ENCODE data around the gene TUBB4A.

The TUBB4A gene

DNA sequence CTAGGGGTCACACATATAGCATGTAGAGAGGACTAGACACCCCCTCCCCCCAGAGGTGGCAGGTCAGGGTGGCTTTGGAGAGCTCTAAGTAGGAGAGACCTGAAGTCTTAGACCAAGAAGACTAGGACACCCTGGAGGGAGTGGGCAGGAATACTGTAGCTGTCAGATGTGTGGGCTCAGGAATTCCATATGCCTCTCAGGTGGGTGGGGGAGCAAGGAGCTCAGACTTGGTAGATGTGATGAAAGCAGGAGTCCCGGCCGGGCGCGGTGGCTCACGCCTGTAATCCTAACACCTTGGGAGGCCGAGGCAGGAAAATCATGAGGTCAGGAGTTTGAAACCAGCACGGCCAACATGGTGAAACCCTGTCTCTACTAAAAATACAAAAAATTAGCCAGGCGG, 36.4 kb downstream of the TUBB4A start:
- no peak for DNase-seq

DNA sequence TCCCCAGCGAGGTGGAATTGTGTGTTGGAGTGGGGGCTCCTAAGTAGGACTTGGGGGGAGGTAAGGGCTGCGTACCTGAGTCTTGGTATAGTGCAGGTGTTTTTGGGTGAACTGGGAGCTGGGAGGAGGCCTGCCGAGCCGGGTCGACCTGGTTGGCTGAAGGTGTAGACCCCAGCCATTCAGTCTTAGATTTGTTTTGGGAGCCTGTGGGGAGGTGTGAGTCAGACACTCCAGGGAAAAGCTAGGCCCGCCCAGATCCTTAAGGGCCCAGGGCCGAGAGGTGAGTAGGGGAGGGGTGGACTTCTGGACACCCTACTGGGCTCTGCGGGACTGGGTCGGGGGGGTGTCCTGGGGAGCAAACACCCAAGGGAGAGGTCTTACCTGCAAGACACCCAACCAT, 37.1 kb downstream of the TUBB4A start:
- no peak for DNase-seq

DNA sequence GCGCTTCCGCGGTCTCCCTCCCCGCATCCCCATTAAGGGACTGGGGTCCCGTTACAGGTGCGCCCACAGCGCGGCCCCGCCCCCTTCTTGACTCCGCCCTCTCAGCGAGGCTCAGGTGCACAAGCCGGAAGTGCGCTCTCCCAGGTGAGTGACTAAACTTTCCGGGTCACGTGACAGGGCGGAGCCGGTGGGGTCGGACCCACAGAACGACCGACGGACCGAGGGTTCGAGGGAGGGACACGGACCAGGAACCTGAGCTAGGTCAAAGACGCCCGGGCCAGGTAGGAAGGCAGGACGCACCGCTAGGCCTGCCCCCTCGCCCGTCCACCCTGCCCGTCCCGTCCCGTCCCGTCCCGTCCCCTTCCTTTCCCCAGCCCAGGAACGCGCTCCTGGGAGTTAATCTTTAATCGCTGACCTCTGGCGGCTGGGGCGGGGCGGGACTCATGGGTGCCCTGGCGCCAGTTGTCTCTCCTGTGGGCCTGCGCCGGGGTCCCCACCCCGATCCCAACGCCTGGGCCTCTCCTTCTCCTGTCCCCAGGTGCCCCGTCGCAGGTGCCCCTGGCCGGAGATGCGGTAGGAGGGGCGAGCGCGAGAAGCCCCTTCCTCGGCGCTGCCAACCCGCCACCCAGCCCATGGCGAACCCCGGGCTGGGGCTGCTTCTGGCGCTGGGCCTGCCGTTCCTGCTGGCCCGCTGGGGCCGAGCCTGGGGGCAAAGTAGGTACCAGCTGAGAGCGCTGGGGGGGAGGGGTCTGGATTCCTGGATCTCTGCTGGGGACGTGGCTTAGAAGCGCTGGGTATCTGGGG, 37.8 kb downstream of the TUBB4A start, which contains the start of gene CRB3:
CRB3 (plus strand) TSS at position 202 of the 804 bp plus-strand sequence; CDS start at position 633, 431 bp downstream.
- no peak for DNase-seq

DNA sequence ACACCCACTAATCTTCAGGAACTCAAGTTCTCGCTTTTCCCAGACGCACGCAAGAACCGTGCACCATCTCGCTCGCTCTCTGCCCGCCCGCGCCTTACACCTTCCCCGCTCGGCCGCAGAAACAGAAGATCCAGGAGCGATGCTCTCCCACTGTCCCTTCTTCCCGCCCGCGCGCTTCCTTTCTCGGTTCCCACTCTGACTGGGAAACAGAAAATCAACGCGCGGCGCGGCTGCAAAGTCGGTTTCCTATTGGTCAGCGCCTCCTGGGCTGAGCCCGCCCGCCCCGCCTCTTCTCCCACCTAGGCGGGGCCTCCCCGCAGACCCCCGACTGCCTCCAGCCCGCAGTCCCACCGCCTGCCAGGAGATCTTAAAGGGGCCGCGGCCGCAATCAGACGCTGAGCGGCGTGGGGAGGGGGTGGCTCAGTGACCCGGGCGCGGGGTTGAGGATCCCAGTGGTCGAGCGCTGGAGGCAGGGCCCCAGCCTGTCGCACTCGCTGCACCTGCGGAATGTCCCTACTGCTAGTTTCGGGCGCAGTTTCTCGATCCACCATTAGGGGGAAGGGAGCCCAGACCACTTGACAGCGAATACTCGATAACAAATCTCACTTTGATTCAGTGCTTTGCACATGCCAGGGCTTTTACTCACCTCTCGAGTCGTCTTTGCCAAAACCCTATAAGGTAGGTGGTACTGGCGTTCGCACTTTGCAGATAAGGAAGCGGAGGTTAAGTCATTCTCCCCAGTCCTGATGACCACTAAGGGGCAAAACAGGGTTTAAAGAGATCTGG, 41.8 kb downstream of the TUBB4A start:
- peak; percentile 83 for DNase-seq

DNA sequence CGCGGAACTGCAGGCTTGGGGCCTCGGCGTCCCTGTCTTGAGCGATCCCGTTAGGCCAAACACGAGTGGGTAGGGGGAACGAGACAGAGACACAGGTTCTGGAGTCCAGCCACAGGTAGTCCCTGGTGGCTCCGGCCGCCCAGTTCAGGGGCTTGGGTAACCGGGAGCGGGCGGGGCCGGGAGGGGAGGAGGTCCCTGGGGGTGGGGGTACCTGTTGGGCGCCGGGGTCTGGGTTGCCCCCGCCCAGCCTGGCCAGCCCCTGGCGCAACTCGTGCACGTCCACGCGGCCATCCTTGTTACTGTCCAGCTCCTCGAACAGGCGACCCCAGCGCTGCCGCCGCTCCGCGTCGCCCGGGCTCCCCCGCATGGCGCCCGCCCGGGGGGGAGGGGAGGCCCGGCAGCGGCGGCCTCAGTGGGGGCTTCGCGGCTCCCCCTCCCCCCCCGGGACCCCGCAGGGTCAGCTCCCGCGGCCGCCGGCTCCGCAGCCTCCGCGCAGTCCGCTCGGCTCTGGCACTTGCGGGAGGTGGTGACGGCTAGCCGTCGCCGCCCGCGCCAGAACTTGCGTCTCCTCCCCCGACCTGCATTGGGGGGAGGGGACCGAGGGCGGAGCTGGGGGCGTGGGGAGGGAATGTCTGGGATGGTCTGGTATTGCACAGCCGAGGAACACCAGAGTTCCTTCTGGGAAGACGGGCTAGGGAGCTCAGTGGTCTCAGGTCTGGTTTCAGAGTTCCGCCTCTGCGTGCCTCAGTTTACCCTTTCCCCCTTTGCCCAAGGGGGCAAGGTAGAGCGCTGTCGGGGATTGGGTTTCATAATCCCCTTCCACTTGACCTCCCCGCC, 42.6 kb downstream of the TUBB4A start, which contains the start of gene SLC25A23:
SLC25A23 (minus strand) TSS at position 531 of the 837 bp plus-strand sequence; CDS start at position 367, 164 bp downstream.
- no peak for DNase-seq

DNA sequence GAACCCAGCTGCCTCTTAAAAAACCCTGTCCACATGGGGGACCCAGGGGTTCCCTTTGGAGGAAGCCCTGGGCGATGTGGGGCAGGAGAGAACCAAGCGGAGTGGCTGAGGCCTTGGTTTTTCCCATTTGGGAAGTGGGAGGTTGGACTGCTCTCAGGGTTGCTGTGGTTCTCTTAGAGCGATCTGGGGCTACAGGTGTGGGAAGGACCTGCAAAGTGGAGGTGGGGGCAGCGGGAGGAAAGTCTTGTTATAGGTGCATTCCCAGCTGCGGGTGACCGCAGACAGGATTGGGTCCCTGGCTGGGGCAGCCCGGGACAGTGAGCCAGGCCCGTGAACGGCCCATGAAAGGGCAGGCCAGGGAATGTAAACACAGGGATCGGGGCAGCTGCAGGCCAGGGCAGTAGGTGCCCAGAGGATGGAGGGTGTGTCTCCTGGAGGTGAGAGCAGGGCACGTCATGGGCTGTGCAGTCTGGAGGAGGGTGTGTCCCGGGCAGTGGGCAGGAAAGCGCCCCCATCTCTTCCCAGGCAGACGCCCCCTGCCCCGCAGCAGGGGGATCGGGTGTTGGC, 43.3 kb downstream of the TUBB4A start:
- DNase-seq = no peak

DNA sequence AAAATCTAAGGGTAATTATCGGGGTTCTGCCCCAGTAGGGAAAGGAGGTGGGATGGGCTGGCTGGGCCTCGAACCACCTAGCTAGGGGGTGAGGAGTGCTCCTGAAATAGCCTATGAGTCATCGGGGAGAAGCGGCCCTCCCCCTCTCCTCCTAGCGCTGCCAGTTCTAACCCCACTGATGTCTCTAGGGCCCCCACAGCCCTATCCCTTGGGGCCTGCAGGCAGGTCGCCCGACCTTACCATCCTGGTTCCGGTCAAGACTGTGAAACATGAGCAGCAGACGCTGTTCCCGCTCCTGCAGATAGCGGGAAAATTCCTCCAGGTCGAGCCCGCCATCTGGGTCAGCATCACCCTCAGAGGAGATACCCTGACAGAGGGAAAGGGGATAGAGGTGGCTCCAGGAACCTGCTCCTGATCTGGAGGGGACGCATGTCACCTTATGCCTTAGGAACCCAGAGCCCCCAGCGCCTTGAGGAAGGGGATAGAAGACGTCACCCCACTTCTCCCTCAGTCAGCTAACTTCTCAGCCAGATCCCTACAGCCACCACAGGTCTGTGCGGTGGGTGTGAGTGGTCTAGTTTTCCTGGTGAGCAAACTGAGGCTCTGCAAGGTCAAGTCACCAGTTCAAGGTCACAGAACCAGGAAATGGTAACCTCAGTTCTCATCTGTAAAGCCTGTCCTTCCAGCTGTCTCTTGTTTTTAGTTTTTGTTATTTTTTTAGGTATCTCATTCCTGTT, 44.0 kb downstream of the TUBB4A start:
- no peak for DNase-seq

DNA sequence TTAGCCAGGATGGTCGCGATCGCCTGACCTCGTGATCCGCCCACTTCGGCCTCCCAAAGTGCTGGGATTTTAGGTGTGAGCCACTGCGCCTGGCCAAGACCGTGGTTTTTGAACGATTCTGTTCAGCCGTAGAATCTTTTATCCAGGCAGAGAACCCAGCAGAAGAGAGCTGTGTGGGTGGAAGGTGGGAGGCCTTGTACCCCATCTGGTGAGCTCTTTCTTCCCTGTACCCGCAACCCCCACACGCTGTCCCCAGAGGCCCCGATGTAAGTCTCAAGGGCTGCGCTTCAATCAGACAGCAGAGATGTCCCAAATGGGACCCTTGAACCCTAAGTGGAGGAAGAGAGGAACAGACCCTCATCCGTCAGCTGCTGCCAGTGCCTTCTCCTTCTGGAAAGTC, 46.2 kb downstream of the TUBB4A start:
- DNase-seq = no peak

DNA sequence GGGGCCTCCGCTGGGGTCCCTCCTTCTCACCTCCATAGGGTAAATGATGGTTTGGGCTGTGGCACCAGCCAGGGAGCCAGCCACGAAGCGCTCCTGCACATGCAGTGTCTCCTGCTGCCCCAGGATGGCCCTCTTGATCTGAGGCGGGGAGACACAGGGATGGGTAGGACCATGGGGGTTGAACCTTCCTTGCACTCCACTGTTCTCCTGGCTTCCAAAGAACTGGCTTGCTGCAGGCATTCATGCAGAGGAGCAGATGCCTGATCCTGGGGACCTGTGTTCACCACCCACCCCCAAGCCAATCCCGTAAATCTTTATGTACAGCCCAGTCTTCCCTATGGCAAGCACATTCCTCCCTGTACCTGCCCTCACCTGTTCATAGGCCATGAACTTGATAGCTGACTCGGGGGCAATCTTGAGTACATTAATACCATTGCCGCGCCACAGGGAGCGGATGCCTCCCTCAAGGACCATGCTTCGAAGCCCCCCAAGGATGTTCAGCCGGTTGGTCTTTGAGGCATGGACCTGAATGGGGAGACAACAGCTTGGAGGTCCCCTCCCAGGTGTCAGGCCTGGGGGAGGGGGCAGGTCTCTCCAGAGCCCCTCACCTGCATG, 48.1 kb downstream of the TUBB4A start:
- no peak for DNase-seq

DNA sequence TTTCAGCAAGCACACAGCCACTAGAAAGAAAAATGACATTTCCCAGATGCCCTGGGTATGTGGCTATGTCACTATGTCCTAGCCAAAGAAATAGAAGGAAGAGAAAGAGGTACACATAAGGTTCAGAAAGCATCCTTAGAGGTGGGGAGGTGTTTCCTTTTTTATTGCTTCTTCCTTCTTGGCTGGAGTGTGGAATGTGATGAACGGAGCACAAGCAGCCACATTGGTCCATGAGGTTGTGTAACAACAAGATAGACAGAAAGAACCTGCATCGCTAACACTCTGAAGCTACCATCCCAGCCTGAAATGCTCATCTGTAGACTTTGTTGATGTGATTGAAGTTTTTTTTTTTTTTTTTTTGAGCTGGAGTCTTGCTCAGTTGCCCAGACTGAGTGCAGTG, 49.2 kb downstream of the TUBB4A start:
- DNase-seq = no peak

DNA sequence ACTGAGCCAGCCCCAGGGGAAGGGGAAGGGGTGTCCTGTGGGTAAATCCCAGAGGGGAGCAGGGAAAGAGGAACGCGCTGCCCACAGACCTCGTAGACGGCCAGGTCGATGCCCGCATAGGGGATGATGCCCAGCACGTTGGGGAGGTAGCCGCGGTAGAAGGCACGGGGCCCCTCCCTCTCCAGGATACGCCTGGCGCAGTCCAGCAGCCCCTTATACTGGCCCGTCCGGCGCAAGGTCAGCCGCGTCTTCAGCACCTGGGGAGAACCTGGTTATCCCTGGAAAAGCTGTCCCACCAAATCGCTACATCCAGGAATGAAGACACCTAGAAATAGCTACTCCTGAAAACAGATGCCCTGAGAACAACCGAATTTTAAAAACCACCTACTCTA, 49.9 kb downstream of the TUBB4A start:
- no peak for DNase-seq

DNA sequence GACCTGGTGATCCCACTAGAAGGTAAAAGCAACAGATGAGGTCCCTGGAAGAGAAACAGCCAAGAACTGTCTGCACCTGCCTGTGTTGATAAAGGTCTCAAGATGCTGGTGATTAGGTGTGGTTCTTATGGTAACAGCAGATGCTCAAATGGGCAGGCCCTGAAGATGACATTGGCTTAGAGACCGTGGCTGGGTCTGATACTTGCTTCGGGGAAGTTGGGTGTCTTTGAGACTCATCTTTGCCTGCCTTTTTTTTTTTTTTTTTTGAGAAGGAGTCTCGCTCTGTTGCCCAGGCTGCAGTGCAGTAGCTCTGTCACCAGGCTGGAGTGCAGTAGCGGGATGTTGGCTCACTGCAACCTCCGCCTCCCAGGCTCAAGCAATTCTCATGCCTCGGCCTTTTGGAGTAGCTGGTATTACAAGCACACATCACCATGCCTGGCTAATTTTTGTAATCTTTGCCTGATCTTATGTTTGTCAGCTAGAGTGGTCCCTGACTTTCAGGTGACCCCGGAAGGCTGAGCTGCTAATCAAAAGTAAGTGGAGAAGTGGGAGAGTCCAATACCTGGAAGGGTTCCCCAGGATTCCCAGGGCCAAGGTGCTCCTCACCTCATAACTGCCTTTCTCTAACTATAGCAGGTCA, 50.4 kb downstream of the TUBB4A start:
- DNase-seq = no peak

DNA sequence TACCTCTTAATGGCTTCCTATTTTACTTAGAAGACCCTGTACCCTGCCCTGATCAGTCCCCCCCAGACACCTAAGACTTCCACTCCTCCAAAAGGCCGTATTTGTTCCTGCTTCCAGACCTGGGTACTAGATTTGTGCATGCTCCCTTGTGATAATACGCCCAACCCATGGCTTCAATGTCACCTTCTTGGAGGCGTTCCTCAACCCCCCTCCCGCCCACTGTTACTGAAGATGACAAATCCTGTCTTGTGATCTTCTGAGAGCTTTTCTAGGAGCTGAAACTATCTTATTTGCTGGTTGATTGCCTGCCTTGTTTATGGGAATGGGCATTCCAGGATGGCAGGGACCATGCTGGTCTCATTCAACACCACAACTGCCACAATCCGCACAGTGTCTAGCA, 51.9 kb downstream of the TUBB4A start:
- no peak for DNase-seq

DNA sequence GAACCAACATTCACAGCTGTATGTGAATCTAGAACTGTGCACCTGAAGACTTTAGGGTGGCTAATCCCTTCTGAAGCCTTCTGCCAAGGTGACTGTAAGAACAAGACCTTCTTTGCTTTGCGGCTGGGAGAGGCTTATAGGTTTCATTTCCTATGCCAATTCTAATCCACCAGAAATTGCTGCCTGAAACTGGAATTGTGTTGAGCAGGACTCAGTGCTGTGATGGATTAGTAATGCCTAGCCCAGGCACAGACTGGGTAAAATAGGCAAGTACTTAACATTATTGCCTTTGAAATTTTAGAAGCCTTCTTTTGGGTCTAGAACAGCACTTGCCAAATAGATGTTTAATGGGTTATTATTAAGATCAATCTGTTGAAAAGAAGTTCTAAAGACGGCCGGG, 54.1 kb downstream of the TUBB4A start:
- no peak for DNase-seq

DNA sequence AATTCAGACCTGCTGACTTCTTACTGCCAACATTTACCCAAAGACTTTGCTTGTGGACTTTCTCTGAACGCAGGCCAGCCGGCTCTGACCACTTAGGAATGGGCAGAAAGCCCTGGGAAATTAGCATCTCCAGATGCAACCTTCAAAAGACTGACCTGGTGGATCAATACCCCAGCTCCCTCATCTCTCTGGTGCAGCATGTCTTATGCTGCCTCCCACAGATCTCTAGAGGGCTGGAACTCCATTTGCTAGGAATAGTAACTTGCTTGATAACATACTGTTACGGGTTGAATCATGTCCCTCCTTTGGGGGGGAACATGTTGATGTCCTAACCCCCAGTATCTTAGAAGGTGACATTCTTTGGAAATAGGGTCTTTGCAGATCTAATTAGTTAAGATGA, 55.7 kb downstream of the TUBB4A start:
- no peak for DNase-seq

Measured in NCI-H2107 (cell line).